M059J (cell line): Measurements from ENCODE around the gene TCF20. TPM values are rescaled to one million over a fixed set of nuclear protein-coding genes. Genes with fewer than 3 reads are reported as not detected.
A peak's percentile ranks its signal among the peaks of the same experiment; 100 is the strongest.

ENCODE experiments used
- DNase-seq: peaks from one replicate; pipeline ENCODE4 v3.0.0-alpha.2; 2012; ENCODE audit warnings: low read depth
- total RNA-seq: library from RNA; depleted of rRNA; stranded (reverse); fragments of >200 nt; shearing (Covaris generic); gene quantifications from 2 replicates; pipeline ENCODE4 v1.2.3, GENCODE V29; 2014; rRNA removed

Gene TCF20
- total RNA-seq, result 17.4 and 21.1 TPM in 2 replicates

DNA sequence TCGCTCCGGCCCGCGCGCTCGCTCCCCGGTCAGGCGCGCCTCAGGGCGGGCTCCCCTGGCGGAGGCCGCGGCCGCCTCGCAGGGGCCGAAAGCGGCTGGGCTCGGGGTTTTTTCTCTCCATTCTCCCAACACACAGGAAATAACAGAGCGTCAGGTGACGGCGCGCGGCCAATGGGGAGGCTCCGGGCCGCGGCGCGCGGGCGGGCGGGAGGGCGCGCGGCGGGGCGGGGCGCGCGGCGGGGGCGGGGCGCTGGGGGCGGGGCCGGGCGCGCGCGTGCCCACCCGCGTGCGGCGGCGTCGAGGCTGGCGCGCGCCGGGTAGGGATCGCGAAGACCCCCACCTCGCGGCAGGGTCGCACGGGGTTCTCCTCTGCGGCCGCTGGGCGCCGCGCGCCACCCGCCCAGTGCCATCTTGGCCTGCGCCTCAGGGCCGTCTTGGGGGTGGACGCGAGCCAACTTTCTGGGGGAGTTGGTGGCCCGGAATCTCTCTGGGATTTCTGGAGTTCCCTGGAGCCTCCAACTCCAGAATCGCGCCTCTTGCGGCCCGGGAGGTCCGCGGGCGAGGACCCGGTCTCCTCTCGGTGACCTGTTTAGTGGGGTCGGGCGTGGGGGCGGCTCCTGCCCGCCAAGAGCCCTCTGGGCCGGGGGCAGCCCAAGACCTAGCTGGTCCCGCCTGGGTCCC is at the start of gene TCF20:
TCF20 (minus strand) TSS at position 144 of the 681 bp plus-strand sequence. CDS start 55,348 bp downstream, outside the sequence.
- DNase-seq, result peak; percentile 67

GRCh38 chr22:42319386-42319785 is 48.9 kb upstream of the TCF20 start:
- no peak for DNase-seq

DNA sequence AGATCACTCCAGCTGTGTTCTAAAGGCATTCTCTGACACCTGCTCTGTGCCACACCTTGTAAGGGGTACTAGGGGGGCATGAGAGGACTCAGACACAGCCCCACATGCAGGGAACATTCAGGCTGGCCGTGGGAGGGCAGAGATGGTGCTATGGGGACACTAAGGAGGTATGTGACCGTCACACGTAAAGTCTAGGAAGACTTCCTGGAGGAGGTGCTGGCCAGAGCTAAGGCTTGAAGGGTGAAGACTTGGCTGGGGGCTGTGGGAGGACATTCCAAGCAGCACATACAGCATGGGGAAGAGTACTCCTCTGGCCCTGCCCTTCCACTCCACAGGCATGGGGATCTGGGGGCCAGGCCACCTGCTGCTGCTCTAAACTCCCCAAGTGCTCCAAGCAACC is 48.5 kb upstream of the TCF20 start:
- DNase-seq, result no peak

DNA sequence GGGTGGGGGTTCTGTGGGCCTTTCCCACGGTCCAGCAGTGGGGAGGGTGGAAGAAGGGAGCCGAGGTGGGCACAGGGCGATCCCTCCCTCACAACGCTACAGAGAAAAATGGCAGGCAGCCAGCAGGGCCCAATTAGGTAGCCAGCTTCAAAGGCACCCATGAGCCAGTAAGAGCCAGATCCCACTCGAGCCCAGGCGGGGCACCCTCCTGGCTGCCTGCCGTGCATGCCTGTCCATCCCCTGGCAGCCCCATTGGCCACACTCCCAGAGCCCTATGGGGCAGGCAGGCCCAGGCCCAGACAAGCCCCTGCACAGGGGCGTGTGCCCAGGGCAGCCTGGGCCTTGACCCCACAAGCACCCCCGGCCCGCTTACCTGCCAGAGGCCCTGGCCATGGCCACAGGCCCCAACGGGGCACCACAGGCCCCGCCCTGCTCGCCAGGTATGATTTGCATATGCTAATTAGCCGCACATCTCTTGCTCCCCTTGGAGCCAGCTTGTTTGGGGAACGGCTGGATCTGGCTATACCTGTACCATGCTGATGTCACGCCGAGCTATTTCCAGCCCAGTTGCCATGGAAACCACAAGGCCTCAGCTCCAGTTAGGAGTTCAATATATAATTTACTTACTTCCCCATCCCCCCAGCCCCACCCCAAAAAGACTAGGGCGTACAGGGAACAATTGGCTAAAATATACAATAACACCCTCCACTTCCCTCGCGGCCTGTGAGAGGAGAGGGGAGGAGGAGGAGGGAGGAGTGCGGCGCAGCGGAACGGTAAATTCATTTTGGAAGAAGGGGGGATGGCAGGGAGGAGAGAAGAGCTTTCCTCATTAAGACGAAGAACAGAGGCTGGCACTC is 47.5 kb upstream of the TCF20 start:
- DNase-seq, result no peak

DNA sequence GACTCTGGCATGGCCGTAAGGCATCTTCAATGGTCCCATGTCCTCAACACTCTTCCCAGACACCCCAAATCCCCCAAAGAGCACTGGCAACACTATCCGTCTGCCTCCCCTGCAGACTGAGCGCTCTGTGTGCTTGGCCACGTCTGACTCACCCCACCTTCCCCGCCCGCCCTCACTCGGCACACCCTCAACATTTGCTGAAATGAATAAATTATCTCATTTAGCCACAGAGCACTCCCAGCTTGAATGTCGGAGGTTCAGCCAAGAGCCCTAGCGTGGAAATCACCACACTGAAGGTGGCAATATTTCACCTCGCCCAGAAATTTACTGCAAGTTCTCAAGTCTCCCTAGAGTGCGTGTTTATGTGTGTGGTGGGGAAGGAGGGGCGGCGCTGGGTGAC is 46.6 kb upstream of the TCF20 start:
- DNase-seq, result peak; percentile 56

DNA sequence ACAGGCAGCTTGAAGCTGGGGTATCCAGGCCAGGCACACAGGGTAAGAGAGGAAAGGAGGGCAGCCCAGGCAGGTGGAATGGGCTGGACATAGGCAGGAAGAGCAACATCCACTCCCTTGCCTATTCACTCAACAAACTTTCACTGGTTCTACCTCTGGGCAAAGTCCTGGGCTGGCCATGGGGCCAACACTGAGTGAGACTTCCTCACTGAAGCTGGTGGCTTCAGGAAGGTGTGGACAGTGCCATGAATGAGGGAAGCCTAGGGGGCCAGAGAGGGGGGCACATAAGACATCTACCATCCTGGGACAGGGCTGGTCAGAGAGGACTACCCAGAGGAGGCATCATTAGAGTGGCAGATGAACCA is 44.9 kb upstream of the TCF20 start:
- no peak for DNase-seq

DNA sequence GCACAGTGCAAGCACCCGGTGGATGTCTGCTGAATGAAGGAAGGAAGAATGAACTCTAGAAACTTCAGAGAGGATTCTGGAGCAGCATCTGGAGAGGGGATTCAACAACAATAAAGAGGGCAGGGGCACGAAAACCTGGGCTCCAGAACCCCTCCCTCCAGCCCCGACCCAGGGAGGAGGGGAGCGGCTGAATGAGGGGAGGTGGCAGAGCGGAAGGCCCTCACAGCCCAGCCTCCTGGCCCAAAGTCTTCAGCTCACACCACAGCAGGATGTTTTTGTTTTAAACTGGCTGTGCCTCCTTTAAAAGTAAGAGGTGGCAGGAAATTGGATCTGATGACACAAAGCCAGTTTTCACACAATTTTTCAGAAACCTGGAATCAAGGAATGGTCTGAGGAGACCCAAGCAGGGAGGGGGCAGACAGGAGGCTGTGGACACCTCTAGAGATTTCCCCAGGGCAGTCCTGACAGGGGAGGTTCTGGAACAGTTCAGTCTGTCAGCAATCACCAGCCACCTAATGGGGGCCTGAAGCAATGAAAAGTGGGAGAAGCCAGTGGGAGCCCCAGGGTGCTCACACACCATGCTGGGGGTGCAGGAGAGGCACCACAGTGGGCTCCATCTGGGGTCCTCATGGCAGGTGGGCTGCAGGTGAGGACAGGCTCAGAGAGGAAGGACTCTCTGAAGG is 44.4 kb upstream of the TCF20 start:
- DNase-seq, result no peak

DNA sequence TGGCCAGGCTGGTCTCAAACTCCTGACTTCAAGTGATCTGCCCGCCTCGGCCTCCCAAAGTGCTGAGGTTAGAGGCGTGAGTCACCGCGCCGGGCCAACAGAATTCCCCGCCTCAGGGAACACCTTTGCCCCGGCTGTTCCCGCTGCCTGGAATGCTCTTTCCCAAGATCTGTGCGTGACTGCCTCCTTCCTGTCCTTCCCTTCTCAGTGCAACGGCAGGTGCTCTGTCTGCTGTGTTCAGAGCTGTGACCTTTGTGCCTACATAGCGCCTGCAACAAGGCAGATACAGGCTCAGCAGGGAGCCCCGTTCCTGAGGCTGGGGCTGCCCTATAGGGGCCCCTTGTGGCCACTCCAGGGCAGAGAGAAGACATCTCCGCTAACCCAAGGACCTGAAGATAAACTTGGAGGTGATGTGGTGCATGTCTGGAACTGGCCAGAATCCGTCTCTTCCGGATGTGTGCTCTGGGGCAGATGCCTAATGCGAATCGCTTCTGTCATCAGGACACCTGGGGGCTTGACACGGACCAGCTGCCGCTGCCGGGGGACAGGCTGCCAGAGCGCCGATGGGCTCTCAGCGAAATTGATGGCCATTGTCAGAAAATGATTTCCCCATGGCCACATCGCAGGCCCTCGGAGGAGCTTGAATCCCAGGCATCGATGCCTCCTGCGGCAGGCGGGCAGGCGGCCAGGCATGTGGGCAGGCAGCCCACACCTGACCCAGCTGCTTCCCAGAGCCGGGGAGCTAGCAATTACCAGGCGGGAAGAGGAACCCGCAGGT is 43.5 kb upstream of the TCF20 start:
- peak; percentile 84 for DNase-seq

DNA sequence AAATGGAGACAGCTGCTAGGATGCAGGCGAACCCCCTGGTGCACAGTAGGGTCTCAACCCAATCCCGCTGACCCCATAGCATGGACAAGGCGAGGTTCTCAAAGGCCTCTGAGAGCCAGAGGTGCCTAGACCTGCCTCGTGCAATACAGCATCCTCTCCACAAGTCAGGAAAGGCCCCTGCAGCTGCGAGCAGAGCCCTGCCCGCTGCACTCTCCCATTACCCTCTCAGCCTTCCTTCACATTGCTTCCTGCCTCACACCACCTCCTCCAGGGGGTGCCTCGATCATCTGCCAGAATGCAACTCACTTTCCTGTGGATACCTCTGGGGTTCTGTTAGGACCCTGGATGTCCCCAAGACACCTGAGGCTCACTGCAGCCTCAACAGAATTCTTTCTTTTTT is 42.8 kb upstream of the TCF20 start:
- DNase-seq, result no peak

DNA sequence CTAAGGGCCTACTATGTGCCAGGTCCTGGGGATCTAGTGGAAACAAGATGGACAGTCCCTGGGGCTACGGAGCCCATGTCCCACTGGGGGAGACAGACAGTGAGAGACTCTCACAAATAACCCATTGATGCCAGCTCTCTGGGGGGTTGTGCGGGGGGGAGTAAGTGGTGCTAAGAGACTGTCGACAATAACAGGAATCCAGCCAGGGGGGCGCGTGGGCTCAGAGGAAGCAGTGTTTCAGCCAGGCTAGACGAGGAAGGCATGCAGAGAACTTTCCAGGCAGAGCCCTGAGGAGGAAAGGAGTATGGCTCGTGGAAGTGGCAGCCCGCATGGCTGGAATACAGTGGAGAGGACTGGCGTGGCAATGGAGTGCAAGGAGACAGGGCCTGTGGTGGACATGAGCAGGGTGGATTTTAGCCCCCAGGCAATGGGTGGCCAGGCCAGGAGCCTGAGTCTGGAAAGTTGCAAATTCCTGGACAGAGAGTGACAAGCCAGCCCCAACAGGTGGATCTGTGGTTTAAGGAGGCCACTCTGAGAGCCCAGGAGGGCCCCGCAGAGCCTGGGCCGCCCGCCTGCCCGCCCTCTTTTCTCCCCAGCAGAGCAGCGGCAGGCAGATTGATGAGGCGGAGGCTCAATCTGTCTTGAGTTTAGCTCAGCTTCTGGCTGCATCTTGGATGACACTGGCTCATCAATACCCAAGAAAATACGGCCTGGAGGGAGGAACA is 40.0 kb upstream of the TCF20 start:
- DNase-seq, result no peak

GRCh38 chr22:42309865-42310264 is 39.4 kb upstream of the TCF20 start:
- DNase-seq, result no peak

DNA sequence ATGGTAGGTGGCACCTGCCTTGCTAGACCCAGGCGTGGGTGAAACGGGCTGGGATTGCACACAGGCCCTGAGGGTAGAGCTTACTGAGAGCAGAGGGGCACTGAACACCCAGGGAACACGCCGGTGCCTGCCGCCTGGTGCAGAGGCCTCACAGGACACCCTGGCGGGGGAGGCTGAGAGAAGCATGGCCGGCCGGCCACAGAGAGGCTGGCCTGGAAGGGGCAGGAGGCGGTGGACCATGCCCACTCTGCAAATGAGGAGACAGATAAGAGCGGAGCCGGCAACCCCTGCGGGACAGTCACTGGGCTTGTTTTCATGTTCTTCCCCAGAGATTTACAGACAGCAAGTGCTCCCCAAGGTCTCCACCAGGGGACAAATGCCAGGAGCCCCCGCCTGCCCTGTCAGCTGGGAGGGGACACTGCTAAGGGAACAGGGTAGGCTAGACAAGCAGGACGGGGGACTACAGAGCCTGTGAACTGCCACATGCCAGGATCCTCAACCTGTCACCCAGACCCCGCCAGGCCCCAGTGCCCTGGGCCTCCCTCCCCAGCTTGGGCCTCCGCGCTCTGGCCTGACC is 38.5 kb upstream of the TCF20 start:
- DNase-seq, result no peak

GRCh38 chr22:42307806-42308563 is 37.5 kb upstream of the TCF20 start:
- DNase-seq, result no peak

GRCh38 chr22:42306010-42306409 is 35.6 kb upstream of the TCF20 start:
- DNase-seq, result no peak

DNA sequence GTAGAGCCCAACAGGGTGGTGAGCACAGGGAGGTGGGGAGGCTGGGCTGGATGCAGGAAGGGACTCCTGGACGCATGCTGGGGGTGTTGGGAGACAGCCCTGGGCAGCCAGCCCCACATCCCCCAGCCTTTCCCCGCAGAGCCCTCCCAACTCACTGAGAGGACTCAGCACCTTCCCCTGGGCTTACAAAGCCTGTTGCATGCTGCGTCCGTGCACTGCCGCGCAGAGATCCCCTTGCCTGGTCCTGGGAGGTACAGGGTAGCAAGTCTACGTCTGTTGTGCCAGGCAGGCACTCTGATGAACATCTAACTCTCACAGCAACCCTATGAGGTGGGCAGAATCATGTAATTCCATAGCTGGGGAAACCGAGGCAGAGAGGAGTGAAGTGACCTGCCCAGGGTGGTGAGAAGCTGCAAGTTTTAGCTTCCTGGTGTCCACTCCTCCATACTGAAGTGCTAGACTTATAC is 33.9 kb upstream of the TCF20 start:
- DNase-seq, result no peak

- DNase-seq, result no peak
Observed at GRCh38 chr22:42303396-42304323, 33.2 kb upstream of the TCF20 start.

- no peak for DNase-seq
Observed at GRCh38 chr22:42301742-42302102, 31.3 kb upstream of the TCF20 start.

GRCh38 chr22:42301077-42301741 is 30.8 kb upstream of the TCF20 start:
- DNase-seq, result no peak
